Activated CD4-positive, alpha-beta T cell treated with anti-CD3 and anti-CD28 coated beads, Interleukin-2, amount 50 U/mL, for 48 hours (primary cell): ENCODE measurements around the gene BAMBI.

ENCODE experiments used
- DNase-seq, 2 experiments: peaks; one replicate each; pipeline ENCODE4 v3.0.0-alpha.2; 2020

The BAMBI gene

GRCh38 chr10:28709001-28709710 lies 31.8 kb downstream of the BAMBI start:
- no peak for DNase-seq

- DNase-seq = no peak
Measured at GRCh38 chr10:28710202-28710886, 33.0 kb downstream of the BAMBI start.

GRCh38 chr10:28711041-28711440 lies 33.7 kb downstream of the BAMBI start:
- no peak for DNase-seq

- no peak for DNase-seq
Measured at GRCh38 chr10:28711776-28712175, 34.5 kb downstream of the BAMBI start.

- DNase-seq = no peak
Measured at GRCh38 chr10:28713626-28714352, 36.5 kb downstream of the BAMBI start.

- DNase-seq = no peak
Measured at GRCh38 chr10:28714401-28715053, 37.2 kb downstream of the BAMBI start.

- DNase-seq = no peak
Measured at GRCh38 chr10:28715246-28715645, 37.9 kb downstream of the BAMBI start.

- DNase-seq = no peak
Measured at GRCh38 chr10:28715757-28716156, 38.4 kb downstream of the BAMBI start.

GRCh38 chr10:28716748-28717147 lies 39.4 kb downstream of the BAMBI start:
- no peak for DNase-seq

- no peak for DNase-seq
Measured at GRCh38 chr10:28717656-28718201, 40.4 kb downstream of the BAMBI start.

GRCh38 chr10:28719789-28720436 lies 42.6 kb downstream of the BAMBI start:
- DNase-seq = no peak

GRCh38 chr10:28721318-28721951 lies 44.1 kb downstream of the BAMBI start:
- no peak for DNase-seq

- DNase-seq = peak; percentile 1 to 11
Measured at GRCh38 chr10:28722065-28722803, 44.9 kb downstream of the BAMBI start.

GRCh38 chr10:28728366-28728765 lies 51.0 kb downstream of the BAMBI start:
- DNase-seq = no peak

- no peak for DNase-seq
Measured at GRCh38 chr10:28730031-28730778, 52.9 kb downstream of the BAMBI start.

- DNase-seq = no peak
Measured at GRCh38 chr10:28732091-28732490, 54.8 kb downstream of the BAMBI start.
